Psoas muscle (tissue), 8 donors: Measurements from ENCODE around the gene CASZ1. TPM values are rescaled to one million over a fixed set of nuclear protein-coding genes. Genes with fewer than 3 reads are reported as not detected.

Source experiments
- ATAC-seq, 4 donors: fragments of 200-7000 bp; cut with Tn5 transposase; one replicate each; pipeline ENCODE4 v1.9.1; 2020; ENCODE audit warnings: moderate library complexity in 3 of 4, mild to moderate bottlenecking in 2 of 4
- DNase-seq, 2 donors: peaks; one replicate each; pipeline ENCODE4 v3.0.0-alpha.2; 2020
- H3K27ac ChIP-seq: fragments of 200-600 bp; one replicate; pipeline ENCODE4 v1.8.0; 2022
- H3K27me3 ChIP-seq, 3 donors: fragments of 200-600 bp in 1 of 3; one replicate each; pipeline versions ENCODE4 v1.6.1 to v1.8.0; 2013 to 2022; ENCODE audit warnings: low read length in 2 of 3, mild to moderate bottlenecking in 2 of 3, moderate library complexity in 1 of 3; ENCODE audit not compliant: insufficient read depth in 3 of 3
- H3K36me3 ChIP-seq, 2 donors: fragments of 200-600 bp in 1 of 2; one replicate each; pipeline versions ENCODE4 v1.6.1 to v1.8.0; 2013 to 2022; ENCODE audit warnings: low read depth in 1 of 2, mild to moderate bottlenecking in 1 of 2, moderate library complexity in 1 of 2; ENCODE audit not compliant: insufficient read depth in 1 of 2
- H3K4me1 ChIP-seq: fragments of 200-600 bp; one replicate; pipeline ENCODE4 v1.8.0; 2022
- H3K4me3 ChIP-seq: fragments of 200-600 bp; one replicate; pipeline ENCODE4 v1.8.0; 2022; ENCODE audit warnings: mild to moderate bottlenecking
- H3K9me3 ChIP-seq: fragments of 200-600 bp; one replicate; pipeline ENCODE4 v1.8.0; 2022
- WGBS, 3 donors: extraction: QIAGEN DNeasy Blood & Tissue Kit; methylation state at CpG; one replicate each; pipeline versions ENCODE4 v1.1.6 to v1.1.7; 2013; 5-methylcytosine and 5-hydroxymethylcytosine counted together
- intact Hi-C, 2 donors: fragments of 100-400 bp; cut with DNase I; formaldehyde crosslinking; loops; one replicate each; pipeline versions ENCODE4 v1.11.0 to v1.14.2; 2022
- polyA plus RNA-seq, 3 donors: library from polyadenylated mRNA; stranded (reverse); fragments of 200-250 nt; gene quantifications; one replicate each; pipeline ENCODE4 v1.2.3, GENCODE V29; 2013
- total RNA-seq, 4 donors: library from RNA; stranded (reverse); fragmentation: NEBNext Ultra II Directional in 2 of 4; extraction: Animal tissue kit (Norgen Biotek cat#: 25700) in 2 of 4; gene quantifications; one replicate each; pipeline versions ENCODE4 v1.2.1 to v1.2.4, GENCODE V29; 2021 to 2023
- TF ChIP-seq, protein P1 (sequence below): fragments of 200-600 bp; IDR thresholded peaks from one replicate; pipeline ENCODE4 v1.8.0; 2022; ENCODE audit warnings: antibody characterized with exemption
- donor health status: healthy with polysubstance abuse.
- donor health status: DM: no; HTN: no; CAD: no; lungs with moderate emphysema.
- donor health status: Bipolar disorder and iron deficiency.
- donor health status: healthy.
- donor health status: DM: yes; HTN: yes; CAD: no.
- donor health status: DM: no; HTN: no; CAD: no.
- donor health status: DM: no; HTN: no; CAD: no.
- donor health status: DM: yes; HTN: yes; CAD: no.

Gene CASZ1
- total and polyA plus RNA-seq, 7 donors: 2.6 to 83.3 (median 53.1) TPM

DNA sequence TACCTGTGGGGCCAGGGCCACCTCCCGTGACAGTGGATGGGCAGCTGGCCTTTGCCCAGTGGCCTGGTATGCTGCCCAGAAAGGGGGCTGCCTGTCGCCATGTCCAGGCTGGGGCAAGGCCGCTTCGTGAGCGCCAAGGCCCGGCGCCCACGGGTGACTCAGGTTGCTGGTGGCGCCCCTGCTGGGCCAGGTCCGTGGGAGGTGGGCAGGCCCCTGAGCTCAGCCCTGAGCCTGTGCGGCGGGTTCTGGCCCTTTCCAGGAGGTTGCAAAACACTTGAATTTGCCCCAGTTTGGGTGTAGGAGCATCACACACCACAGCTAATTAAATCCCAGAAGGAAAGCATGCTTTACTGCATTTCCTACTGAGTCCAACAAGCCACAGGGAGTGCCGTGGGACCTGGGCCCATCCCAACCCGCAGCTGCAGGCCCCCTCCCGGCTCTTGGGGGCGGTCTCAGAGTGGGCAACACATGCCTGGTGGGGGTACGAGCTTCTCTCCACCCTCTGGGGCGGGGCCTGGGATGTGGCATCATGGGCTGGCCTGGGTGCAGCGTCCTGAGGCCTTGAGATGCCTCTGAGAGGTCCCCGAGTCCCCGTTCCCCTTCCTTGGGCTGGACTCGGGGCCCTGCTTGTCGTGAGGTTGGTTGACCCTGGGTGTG is 161.9 kb downstream of the CASZ1 start:
- Histone ChIP-seq H3K9me3 (no peaks in the 10 kb centered on the region), H3K27me3 (no peaks in the 10 kb centered on the region), H3K36me3 (peaks cover 0 to 24% of the 10 kb centered on the region in 2 donors), H3K4me1 (peaks cover 19% of the 10 kb centered on the region), H3K27ac (peak overlapping the region; percentile 69), H3K4me3 (no peak overlapping the region)
- TF ChIP-seq, protein P1, sequence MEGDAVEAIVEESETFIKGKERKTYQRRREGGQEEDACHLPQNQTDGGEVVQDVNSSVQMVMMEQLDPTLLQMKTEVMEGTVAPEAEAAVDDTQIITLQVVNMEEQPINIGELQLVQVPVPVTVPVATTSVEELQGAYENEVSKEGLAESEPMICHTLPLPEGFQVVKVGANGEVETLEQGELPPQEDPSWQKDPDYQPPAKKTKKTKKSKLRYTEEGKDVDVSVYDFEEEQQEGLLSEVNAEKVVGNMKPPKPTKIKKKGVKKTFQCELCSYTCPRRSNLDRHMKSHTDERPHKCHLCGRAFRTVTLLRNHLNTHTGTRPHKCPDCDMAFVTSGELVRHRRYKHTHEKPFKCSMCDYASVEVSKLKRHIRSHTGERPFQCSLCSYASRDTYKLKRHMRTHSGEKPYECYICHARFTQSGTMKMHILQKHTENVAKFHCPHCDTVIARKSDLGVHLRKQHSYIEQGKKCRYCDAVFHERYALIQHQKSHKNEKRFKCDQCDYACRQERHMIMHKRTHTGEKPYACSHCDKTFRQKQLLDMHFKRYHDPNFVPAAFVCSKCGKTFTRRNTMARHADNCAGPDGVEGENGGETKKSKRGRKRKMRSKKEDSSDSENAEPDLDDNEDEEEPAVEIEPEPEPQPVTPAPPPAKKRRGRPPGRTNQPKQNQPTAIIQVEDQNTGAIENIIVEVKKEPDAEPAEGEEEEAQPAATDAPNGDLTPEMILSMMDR: no peak
- WGBS, 3 donors: 49 to 64% (median 53%) methylated on average over 21 to 23 of the region's 23 CpGs
- intact Hi-C loops: no loop called here
- peak; percentile 26 to 38 (median 28) for ATAC-seq
- DNase-seq: no peak

DNA sequence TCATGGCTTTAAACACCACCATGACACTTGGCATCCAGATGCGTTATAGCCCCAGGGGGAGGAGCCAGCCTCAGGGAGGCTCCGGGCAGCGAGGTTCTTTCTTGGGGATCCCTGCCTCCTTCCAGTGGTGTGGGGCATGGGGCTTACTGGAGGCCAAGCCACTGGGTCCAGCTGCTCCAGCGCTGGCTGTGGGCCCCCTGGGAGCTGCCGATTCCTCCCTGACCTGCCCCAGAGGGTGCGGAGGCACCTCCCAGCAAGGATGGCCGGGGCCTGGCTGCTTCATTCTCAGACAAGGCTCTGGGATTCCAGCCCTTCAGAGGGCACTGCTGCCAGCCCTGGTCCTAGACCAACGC is 162.4 kb downstream of the CASZ1 start:
- H3K36me3 ChIP-seq: peaks cover 0 to 25% of the 10 kb centered on the region in 2 donors
- peak in 1 of 2 donors; percentile 48 for DNase-seq
- peaks cover 19% of the 10 kb centered on the region for H3K4me1 ChIP-seq
- intact Hi-C loops: no loop called here
- no peak overlapping the region for H3K4me3 ChIP-seq
- H3K27ac ChIP-seq: peak overlapping the region; percentile 69
- 63 to 88% (median 66%) methylated on average over 8 of the region's 8 CpGs for WGBS, 3 donors
- peak in 2 of 4 donors; percentile 1 to 2 for ATAC-seq
- no peaks in the 10 kb centered on the region for H3K27me3 ChIP-seq
- TF ChIP-seq, protein P1: no peak
- no peaks in the 10 kb centered on the region for H3K9me3 ChIP-seq

DNA sequence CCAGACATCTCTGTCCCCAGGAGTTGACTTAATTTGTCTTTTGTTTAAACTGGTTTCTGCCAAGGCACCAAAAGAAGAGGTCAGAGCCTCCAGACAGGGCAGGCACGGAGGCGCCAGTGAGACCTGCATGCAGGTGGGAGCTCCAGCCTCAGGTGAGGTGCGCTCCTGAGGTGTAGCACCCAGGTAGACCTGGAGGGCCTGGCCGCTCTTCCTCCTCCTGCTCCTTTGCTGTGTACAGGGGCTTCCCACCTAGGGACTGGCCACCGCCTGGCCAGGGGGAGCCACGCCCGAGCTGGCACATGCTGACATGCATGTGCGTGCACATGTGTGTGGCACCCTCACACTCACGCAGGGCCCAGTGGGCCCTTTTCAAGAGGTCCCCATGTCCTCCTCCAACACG is 163.0 kb downstream of the CASZ1 start:
- Histone ChIP-seq H3K27ac (no peak overlapping the region), H3K4me1 (peaks cover 19% of the 10 kb centered on the region), H3K27me3 (no peaks in the 10 kb centered on the region), H3K4me3 (no peak overlapping the region), H3K36me3 (peaks cover 0 to 23% of the 10 kb centered on the region in 2 donors), H3K9me3 (no peaks in the 10 kb centered on the region)
- TF ChIP-seq, protein P1: no peak
- peak; percentile 4 to 44 for DNase-seq
- intact Hi-C loops: no loop called here
- no peak for ATAC-seq
- WGBS, 3 donors: 92 to 97% (median 96%) methylated on average over 10 of the region's 10 CpGs

DNA sequence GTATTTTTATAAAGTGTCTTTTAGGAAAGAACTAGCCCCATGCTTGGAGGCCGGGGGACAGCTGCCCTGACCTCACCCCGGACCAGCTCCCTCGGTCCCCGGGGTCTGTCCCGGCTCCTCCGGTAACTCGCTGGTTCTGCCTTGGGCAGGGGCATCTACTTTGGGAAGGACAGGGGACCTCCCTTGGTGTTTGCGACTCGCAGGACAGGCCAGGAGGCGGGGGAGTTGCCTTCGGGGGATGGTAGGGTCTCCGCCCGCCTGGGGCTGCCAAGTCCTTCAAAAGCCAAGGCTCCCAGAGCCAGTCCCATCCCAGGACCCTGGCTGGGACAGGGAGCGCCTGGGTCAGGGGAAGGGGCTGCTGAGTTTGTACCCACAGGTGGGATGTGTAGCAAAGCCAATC is 163.8 kb downstream of the CASZ1 start:
- TF ChIP-seq, protein P1: no peak
- ATAC-seq (no peak), DNase-seq (peak; percentile 7 to 35)
- Histone ChIP-seq H3K4me1 (peaks cover 14% of the 10 kb centered on the region), H3K4me3 (no peak overlapping the region), H3K27ac (no peak overlapping the region), H3K27me3 (no peaks in the 10 kb centered on the region), H3K9me3 (no peaks in the 10 kb centered on the region), H3K36me3 (peaks cover 0 to 18% of the 10 kb centered on the region in 2 donors)
- 79 to 88% (median 82%) methylated on average over 14 of the region's 14 CpGs for WGBS, 3 donors
- intact Hi-C loops: no loop called here
